Skeletal muscle tissue (tissue), 4 donors: ENCODE results near the gene NAAA. TPM values are rescaled to one million over a fixed set of nuclear protein-coding genes. Genes with fewer than 3 reads are reported as not detected.
"Not testable (repeated sequence)": the region's sequence is repeated elsewhere in the genome, so short reads cannot be mapped to it uniquely, and the experiment has no call there.

Experiments
- H3K27ac ChIP-seq: one replicate; pipeline ENCODE4 v1.7.0; 2013; ENCODE audit warnings: mild to moderate bottlenecking, low read depth, low read length, inconsistent platforms
- H3K27me3 ChIP-seq, 3 donors: one replicate each; pipeline ENCODE4 v1.7.0; 2013; ENCODE audit warnings: low read length in 3 of 3; ENCODE audit not compliant: control insufficient read depth in 3 of 3, insufficient read depth in 3 of 3
- H3K36me3 ChIP-seq, 3 donors: one replicate each; pipeline ENCODE4 v1.7.0; 2013; ENCODE audit warnings: low read length in 3 of 3; ENCODE audit not compliant: control insufficient read depth in 3 of 3, insufficient read depth in 3 of 3
- H3K4me1 ChIP-seq, 3 donors: one replicate each; pipeline ENCODE4 v1.7.0; 2013; ENCODE audit warnings: low read length in 3 of 3, mild to moderate bottlenecking in 3 of 3; ENCODE audit not compliant: control insufficient read depth in 3 of 3, insufficient read depth in 3 of 3
- H3K4me3 ChIP-seq, 3 donors: one replicate each; pipeline ENCODE4 v1.7.0; 2013; ENCODE audit warnings: low read length in 3 of 3
- H3K9ac ChIP-seq, 3 donors: one replicate each; pipeline ENCODE4 v1.7.0; 2013; ENCODE audit warnings: low read length in 3 of 3, mild to moderate bottlenecking in 3 of 3, moderate library complexity in 2 of 3, low read depth in 1 of 3
- H3K9me3 ChIP-seq, 3 donors: one replicate each; pipeline ENCODE4 v1.7.0; 2013; ENCODE audit warnings: low read length in 3 of 3; ENCODE audit not compliant: control insufficient read depth in 3 of 3
- total RNA-seq: library from RNA; depleted of rRNA; stranded (reverse); fragments of >200 nt; gene quantifications from one replicate; pipeline ENCODE4 v1.2.3, GENCODE V29; 2014
- donor health status: Osteomylitis.

Gene NAAA
- total RNA-seq, 1 donor from 2014 or later = 13.0 TPM

DNA sequence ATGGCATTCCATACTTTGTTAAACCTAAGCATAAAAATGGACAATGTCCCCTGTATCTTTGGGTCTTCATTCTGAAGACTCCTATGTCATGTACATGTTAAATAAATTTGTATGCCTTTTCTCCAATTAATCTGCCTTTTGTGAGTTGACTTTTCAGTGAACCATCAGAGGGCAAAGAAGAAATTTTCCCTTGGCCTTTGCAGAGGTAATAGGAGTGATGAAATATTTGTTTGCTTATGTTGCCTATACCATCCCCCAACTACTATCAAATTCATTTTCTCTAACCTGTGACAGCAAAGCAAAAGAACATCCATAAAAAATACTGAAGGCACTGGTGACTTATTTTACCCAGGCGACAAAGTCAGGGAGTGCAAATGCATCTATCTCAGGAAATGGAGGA is 18.2 kb downstream of the NAAA start:
- no peak overlapping the region for H3K9ac ChIP-seq
- no peaks in the 10 kb centered on the region for H3K27me3 ChIP-seq
- H3K36me3 ChIP-seq = peaks cover 15 to 28% (median 19%) of the 10 kb centered on the region in 3 donors
- H3K4me1 ChIP-seq = no peaks in the 10 kb centered on the region
- H3K9me3 ChIP-seq = no peaks in the 10 kb centered on the region
- H3K27ac ChIP-seq = no peak overlapping the region
- H3K4me3 ChIP-seq = no peak overlapping the region

DNA sequence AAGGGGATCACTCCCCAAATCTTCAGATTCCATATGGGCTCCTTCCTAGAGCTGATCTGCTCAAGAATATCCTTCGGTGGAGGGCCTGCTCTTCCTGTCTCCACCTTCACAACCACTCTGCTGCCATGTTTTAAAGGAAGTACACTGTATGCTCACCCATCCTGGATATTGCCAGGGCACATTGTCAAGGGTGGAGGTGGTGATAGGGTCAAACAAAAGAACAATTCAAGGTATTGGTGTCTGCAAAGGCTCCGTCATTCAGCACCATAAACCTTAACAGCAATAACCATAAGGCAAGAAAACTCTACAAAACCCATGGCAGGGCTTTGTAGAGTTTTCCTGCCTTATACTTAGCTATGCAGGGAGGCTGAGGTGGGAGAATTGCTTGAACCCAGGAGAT is 18.9 kb downstream of the NAAA start:
- no peak overlapping the region for H3K4me3 ChIP-seq
- peaks cover 15 to 28% (median 22%) of the 10 kb centered on the region in 3 donors for H3K36me3 ChIP-seq
- H3K4me1 ChIP-seq = no peaks in the 10 kb centered on the region
- no peaks in the 10 kb centered on the region for H3K27me3 ChIP-seq
- no peaks in the 10 kb centered on the region for H3K9me3 ChIP-seq
- no peak overlapping the region for H3K9ac ChIP-seq
- no peak overlapping the region for H3K27ac ChIP-seq

DNA sequence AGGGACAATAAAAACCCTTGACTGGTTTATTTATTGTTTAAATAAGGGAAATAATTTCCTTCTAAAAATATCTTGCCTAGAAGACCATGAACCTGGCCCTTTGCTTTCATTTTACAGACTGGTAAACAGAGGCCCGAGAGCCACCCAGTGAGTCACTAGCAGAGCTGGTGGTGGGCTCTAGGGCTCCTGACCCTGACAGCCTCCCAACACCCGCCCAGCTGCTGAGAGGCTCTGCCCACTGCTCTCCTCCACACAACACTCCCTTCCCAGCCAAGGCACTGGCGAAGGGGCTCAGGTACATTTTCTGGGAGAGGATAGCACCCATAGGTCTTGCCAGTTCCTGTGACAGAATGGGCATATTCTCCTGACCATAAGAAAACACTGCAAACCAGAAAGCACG is 20.5 kb downstream of the NAAA start:
- H3K9me3 ChIP-seq = no peaks in the 10 kb centered on the region
- H3K36me3 ChIP-seq = peaks cover 15 to 29% (median 26%) of the 10 kb centered on the region in 3 donors
- no peaks in the 10 kb centered on the region for H3K4me1 ChIP-seq
- H3K27ac ChIP-seq = no peak overlapping the region
- no peak overlapping the region for H3K4me3 ChIP-seq
- no peak overlapping the region for H3K9ac ChIP-seq
- no peaks in the 10 kb centered on the region for H3K27me3 ChIP-seq

DNA sequence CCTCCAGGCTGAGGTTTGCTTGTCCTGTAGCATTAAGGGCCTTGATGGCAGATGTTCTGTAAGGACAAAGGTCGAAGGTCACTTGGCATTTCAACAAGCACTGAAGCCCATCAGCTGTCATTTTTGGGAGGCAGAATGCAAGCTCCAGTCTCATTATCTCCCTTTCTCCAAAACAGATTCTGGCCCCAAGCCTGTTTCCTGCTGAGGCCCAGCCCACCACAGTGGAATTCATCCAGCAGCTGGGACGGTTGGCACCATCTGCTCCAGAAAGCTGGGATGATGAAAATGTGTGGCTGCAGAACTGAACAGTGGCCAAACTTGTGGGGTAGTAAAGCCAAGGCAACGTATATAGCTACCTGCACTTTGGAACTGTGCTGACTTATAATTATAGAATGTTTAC is 20.9 kb downstream of the NAAA start:
- Histone ChIP-seq H3K4me1 (no peaks in the 10 kb centered on the region), H3K9ac (no peak overlapping the region), H3K36me3 (peaks cover 15 to 29% (median 27%) of the 10 kb centered on the region in 3 donors), H3K27ac (no peak overlapping the region), H3K27me3 (no peaks in the 10 kb centered on the region), H3K9me3 (no peaks in the 10 kb centered on the region), H3K4me3 (no peak overlapping the region)

DNA sequence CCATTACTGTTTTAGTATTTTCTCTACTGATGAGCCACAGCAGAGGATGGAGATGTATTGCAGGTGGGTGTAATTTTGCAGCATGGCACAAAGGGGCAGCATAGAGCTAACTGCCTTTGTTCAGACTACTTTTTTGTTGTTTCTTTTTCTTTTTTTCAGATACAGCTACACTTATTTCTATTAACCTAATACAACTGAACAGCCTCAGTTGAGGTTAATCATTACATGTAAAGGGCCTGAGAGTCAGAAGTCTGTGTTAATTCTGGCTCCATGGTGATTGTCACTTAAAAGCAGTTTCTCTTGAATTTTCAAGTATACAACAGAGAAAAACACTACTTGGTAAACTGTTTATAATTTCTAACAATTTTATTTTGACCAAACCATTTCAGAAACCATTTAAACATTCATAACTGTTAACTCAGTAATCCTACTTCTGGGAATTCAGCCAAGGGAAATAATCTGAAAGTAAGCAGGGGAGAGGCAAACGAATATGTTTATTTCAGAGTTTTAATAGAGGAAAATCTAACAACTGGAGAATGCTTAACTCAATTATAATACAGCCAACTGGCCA is 24.6 kb downstream of the NAAA start:
- Histone ChIP-seq H3K9ac (no peak overlapping the region), H3K4me1 (no peaks in the 10 kb centered on the region), H3K36me3 (peaks cover 8 to 24% (median 19%) of the 10 kb centered on the region in 3 donors), H3K27me3 (no peaks in the 10 kb centered on the region), H3K4me3 (no peak overlapping the region), H3K9me3 (no peaks in the 10 kb centered on the region), H3K27ac (no peak overlapping the region)

DNA sequence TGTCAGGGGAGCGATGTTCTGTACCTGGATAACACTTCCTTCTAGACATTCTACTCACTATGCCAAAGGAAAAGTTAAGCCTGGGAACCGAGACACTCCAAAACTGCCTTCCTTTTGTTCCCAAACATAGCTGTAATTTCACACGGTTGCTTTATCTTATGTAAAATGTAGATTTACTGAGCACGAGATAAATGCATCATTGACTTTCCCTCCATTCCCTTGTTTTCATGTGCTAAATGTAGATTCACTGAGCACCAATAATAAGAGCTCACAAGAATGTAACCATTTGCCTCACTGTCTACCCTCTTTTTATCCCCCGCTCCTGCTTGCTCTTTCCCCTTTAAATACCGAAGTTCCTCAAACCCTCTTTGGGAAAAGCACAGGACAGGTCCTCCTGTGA is 27.8 kb downstream of the NAAA start:
- H3K36me3 ChIP-seq = peaks cover 0 to 9% (median 5%) of the 10 kb centered on the region in 3 donors
- H3K27ac ChIP-seq = no peak overlapping the region
- no peaks in the 10 kb centered on the region for H3K4me1 ChIP-seq
- no peaks in the 10 kb centered on the region for H3K27me3 ChIP-seq
- no peaks in the 10 kb centered on the region for H3K9me3 ChIP-seq
- no peak overlapping the region for H3K4me3 ChIP-seq
- no peak overlapping the region for H3K9ac ChIP-seq

DNA sequence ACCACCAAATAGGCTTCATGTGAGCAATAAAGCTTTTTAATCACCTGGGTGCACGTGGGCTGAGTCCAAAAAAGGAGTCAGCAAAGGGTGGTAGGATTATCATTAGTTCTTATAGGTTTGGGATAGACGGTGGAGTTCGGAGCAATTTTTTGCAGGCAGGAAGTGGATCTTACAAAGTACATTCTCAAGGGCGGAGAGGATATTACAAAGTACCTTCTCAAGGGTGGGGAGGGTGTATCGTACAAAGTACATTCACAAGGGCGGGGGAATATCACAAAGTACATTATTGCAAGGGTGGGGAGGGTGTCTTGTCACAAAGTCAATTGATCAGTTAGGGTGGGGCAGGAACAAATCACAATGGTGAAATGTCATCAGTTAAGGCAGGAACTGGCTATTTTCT is 30.0 kb downstream of the NAAA start:
- not testable (repeated sequence) for H3K27me3 ChIP-seq, H3K4me3 ChIP-seq, H3K9ac ChIP-seq, H3K36me3 ChIP-seq, H3K9me3 ChIP-seq, H3K4me1 ChIP-seq, H3K27ac ChIP-seq

DNA sequence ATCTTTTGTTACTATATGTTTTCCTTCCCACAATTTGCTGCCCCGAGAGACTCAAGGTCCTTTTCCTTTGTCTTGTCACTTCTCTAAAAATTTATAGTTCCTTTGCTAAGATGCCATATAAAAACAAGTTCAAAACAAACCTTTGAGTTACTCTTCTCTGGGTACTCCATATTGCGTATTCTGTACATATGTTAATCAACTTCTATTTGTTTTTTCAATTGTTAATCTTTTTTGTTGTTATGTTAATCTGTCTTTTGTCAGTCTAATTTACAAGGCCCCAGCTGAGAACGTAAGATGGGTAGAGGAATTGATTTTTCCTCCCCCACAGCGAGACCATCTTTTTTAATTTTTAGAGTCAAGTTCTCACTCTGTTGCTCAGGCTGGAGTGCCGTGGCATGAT is 31.4 kb downstream of the NAAA start:
- H3K9me3 ChIP-seq = no peaks in the 10 kb centered on the region
- H3K36me3 ChIP-seq = peaks cover 0 to 2% (median 0%) of the 10 kb centered on the region in 3 donors
- no peak overlapping the region for H3K27ac ChIP-seq
- no peak overlapping the region for H3K4me3 ChIP-seq
- no peaks in the 10 kb centered on the region for H3K27me3 ChIP-seq
- H3K9ac ChIP-seq = no peak overlapping the region
- H3K4me1 ChIP-seq = no peaks in the 10 kb centered on the region

DNA sequence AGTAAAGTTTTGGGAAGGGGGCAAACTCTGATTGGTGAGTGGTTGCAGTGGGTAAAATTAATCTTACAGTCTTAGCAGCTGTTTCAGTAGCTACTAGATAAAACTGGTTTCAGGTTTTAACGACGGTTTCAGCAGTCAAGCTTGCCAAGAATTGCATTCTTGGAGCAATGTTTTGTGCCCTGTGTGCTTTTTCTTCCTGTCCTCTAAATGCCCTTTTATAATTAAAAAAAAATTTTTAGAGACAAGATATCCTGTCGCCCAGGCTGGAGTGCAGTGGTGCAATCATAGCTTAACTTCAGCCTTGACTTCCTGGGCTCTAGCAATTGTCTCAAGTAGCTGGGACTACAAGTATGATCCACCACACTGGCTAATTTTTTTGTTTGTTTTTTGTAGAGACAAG is 32.3 kb downstream of the NAAA start:
- Histone ChIP-seq H3K9ac (no peak overlapping the region), H3K36me3 (no peaks in the 10 kb centered on the region), H3K27me3 (no peaks in the 10 kb centered on the region), H3K4me3 (no peak overlapping the region), H3K9me3 (no peaks in the 10 kb centered on the region), H3K4me1 (no peaks in the 10 kb centered on the region), H3K27ac (no peak overlapping the region)

DNA sequence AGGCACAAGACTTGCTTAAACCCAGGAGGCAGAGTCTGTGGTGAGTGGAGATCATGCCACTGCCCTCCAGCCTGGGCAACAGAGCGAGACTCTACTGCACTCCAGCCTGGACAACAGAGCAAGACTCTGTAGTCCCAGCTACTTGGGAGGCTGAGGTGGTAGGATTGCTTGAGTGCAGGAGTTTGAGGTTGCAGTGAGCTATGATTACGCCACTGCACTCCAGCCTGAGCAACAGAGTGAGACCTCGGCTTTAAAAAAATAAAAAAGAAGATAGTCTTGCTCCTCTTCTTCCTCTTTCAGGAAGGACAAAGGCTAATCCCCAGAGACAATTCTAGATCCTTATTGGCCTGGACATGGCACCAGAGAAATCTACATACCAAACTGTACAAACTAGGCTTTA is 32.8 kb downstream of the NAAA start:
- Histone ChIP-seq H3K27ac (no peak overlapping the region), H3K36me3 (no peaks in the 10 kb centered on the region), H3K9ac (no peak overlapping the region), H3K4me3 (no peak overlapping the region), H3K27me3 (no peaks in the 10 kb centered on the region), H3K4me1 (no peaks in the 10 kb centered on the region), H3K9me3 (no peaks in the 10 kb centered on the region)

DNA sequence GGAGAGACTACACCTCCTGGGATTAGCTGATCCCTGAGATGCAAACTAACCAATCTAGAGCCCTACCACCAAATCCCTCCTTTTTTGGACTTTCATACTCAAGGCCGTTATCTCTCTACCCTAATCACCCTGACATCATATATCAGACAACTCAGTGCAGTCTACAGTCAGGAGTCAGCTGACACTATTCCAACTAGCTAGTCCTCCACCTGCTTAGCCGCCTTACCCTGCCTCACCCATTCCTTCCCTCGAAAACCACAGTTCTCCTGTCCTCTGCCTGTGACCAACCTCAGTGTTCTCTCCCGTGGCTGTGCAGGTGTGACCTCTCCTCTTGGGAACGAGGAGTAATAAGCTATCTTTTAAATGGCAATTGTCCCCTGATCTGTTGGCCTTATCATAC is 36.7 kb downstream of the NAAA start:
- Histone ChIP-seq H3K9ac (no peak overlapping the region), H3K27me3 (no peaks in the 10 kb centered on the region), H3K9me3 (no peaks in the 10 kb centered on the region), H3K4me1 (no peaks in the 10 kb centered on the region), H3K36me3 (no peaks in the 10 kb centered on the region), H3K27ac (no peak overlapping the region), H3K4me3 (no peak overlapping the region)
